Activated CD4-positive, alpha-beta T cell treated with anti-CD3 and anti-CD28 coated beads for 1 hour (primary cell): ENCODE measurements around the gene TMEM141.
"Not testable (repeated sequence)": the region's sequence is repeated elsewhere in the genome, so short reads cannot be mapped to it uniquely, and the experiment has no call there.

Source experiments
- DNase-seq: peaks from one replicate; pipeline ENCODE4 v3.0.0-alpha.2; 2020

Gene TMEM141

GRCh38 chr9:136820971-136821825 lies 30.1 kb downstream of the TMEM141 start:
- DNase-seq: no peak

- DNase-seq: no peak
Observed at GRCh38 chr9:136821826-136822544, 30.8 kb downstream of the TMEM141 start.

GRCh38 chr9:136823136-136824046 lies 32.2 kb downstream of the TMEM141 start:
- DNase-seq: no peak

- no peak for DNase-seq
Observed at GRCh38 chr9:136824496-136825225, 33.5 kb downstream of the TMEM141 start.

- no peak for DNase-seq
Observed at GRCh38 chr9:136825295-136826187, 34.4 kb downstream of the TMEM141 start.

- no peak for DNase-seq
Observed at GRCh38 chr9:136826188-136826541, 35.0 kb downstream of the TMEM141 start.

GRCh38 chr9:136826703-136827582 lies 35.8 kb downstream of the TMEM141 start:
- no peak for DNase-seq

- DNase-seq: no peak
Observed at GRCh38 chr9:136827794-136828473, 36.8 kb downstream of the TMEM141 start.

GRCh38 chr9:136828474-136829140 lies 37.5 kb downstream of the TMEM141 start:
- DNase-seq: no peak

GRCh38 chr9:136829412-136829811 lies 38.3 kb downstream of the TMEM141 start:
- no peak for DNase-seq

- DNase-seq: no peak
Observed at GRCh38 chr9:136829981-136830885, 39.1 kb downstream of the TMEM141 start.

- DNase-seq: no peak
Observed at GRCh38 chr9:136831002-136831719, 40.0 kb downstream of the TMEM141 start.

GRCh38 chr9:136831720-136832104 lies 40.6 kb downstream of the TMEM141 start:
- no peak for DNase-seq

- DNase-seq: no peak
Observed at GRCh38 chr9:136832581-136832980, 41.4 kb downstream of the TMEM141 start.

GRCh38 chr9:136833381-136834048 lies 42.4 kb downstream of the TMEM141 start:
- DNase-seq: not testable (repeated sequence)

GRCh38 chr9:136835162-136835931 lies 44.2 kb downstream of the TMEM141 start:
- DNase-seq: no peak
